Measurements from ENCODE around the gene CCDC9B.

DNA sequence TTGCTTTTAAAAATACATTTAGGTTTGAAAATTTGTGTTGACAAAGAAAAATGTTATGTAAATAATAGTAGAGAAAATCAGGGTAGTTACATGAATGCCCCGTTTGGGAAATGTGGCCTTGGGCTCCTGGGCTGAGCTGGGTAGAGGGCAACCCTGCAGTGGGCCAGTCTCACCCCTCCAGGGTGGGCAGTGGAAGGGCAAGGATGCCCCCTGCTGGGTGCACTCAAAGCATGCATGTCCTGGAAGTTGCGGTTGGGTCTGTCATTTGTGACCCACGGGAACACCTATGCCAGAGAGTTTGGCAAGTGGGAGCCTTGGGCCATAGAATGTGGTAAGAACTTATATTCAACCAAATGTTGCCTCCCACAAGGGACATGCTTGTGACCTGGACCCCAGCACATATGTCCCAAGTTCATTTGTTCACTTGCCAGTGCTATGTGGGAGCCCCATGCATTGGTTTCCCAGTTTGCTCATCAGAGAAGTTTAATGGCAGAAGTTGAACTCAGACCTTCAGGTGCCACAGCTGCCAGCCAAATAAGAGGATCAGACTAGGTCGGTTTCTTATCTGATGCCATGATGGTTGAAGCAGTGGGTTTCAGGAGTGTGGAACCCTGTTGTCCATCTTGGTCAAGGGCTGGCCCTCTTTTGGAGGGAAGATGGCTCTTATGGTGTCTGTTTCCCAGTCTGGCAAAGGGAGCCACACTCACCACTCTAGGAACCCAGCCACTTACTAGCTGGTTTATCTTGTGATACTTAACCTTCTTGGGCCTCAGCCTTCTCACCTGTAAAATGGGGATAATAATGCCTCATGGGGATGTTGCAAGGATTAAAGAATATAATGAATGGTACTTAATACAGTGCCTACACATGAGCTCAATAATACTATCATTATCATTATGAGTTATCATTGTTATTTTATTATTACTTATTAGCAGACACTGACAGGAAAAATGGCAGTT lies 30.5 kb downstream of the CCDC9B start:
- TF ChIP-seq SMC3 (IDR thresholded peaks at IDR 0.05; ENCODE audit: low read depth, low read length) (peak; percentile 97), POLR2AphosphoS5 (IDR thresholded peaks at IDR 0.05; ENCODE audit: low read depth, low read length) (no peak), CTCF (IDR thresholded peaks at IDR 0.05) (peak; percentile 76), YY1 (IDR thresholded peaks at IDR 0.05; ENCODE audit: low read depth) (no peak), GATA2 (CRISPR knock-in tag; IDR thresholded peaks at IDR 0.05) (no peak)
- TF ChIP-seq, protein P1, sequence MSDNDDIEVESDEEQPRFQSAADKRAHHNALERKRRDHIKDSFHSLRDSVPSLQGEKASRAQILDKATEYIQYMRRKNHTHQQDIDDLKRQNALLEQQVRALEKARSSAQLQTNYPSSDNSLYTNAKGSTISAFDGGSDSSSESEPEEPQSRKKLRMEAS (IDR thresholded peaks at IDR 0.05; ENCODE audit: low read depth), result no peak

All from SK-N-SH (cell line).